OCI-LY3 (cell line): Measurements from ENCODE around the gene CYP27B1.

Experiments
- CTCF ChIP-seq: fragments of 200-600, 300-600 bp; sonication (generic); IDR thresholded peaks from 2 replicates; pipeline ENCODE4 v1.5.1; 2014; ENCODE audit warnings: antibody characterized with exemption, low read length, low read depth
- EZH2phosphoT487 ChIP-seq: fragments of 200-600 bp; shearing (Covaris generic); IDR thresholded peaks from 2 replicates; pipeline ENCODE4 v1.6.1; 2018; ENCODE audit warnings: antibody characterized with exemption, mixed run types, low read depth

GRCh38 chr12:57754411-57755193, 12.3 kb downstream of the CYP27B1 start, which contains the start of gene MARCHF9:
- no peak for TF ChIP-seq CTCF
- no peak for TF ChIP-seq EZH2phosphoT487
